Epithelial cell of proximal tubule (primary cell): ENCODE measurements around the gene BOD1L1. TPM values are rescaled to one million over a fixed set of nuclear protein-coding genes. Genes with fewer than 3 reads are reported as not detected.

Source experiments
- DNase-seq: peaks from one replicate; pipeline ENCODE4 v3.0.0-alpha.2; 2011; ENCODE audit warnings: low read depth
- H3K4me3 ChIP-seq: 2 replicates; pipeline ENCODE4 v1.5.1; 2011; ENCODE audit warnings: low read depth, mild to moderate bottlenecking, low read length
- CTCF ChIP-seq: conservative IDR thresholded peaks from 2 replicates; pipeline ENCODE4 v1.5.1; 2012; ENCODE audit warnings: low read depth, mild to moderate bottlenecking, low read length
- total RNA-seq: library from RNA; depleted of rRNA; stranded (reverse); fragments of >200 nt; gene quantifications from 2 replicates; pipeline ENCODE4 v1.2.3, GENCODE V29; 2015

Gene BOD1L1
- total RNA-seq, 1 donor from 2014 or later, result 20.6 TPM

DNA sequence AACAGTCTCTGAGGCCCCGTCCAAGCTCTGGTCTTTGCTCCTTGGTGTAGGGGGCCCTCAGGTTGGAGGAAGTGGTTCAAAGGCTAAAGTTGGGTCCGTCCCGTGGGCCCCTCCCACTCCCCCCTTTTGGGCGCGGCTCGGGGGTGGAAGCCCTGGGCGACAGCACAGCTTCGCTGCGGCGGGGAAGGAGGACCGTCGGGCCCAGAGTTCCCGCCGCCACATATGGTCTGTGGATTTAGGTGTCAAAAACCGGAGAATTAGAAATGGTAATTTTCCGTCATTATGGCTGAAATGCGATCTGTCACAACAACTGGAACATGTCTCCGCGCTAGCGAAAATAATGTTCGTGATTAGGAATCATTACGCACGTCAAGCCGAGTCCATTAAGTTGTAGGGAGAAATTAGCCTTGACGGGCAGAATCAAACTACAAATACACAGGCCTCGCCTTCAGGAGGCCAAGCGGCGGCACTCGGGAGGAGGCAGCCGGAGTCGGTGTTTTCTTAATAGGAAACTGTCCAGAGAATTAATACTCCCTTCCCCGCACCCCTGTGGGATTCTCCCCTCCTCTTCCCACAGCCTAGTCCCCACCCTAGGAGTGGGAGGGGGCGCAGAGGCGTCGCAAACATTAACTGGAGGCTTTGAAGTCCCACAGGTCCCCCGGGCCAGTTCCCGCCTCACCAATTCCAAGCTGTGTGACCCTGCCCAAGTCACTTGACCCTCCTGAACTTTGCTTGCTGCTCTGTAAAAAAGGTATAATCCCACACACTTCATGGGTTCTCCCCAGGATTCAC, 98.2 kb downstream of the BOD1L1 start:
- H3K4me3 ChIP-seq, result no peak overlapping the region
- no peak for DNase-seq
- TF ChIP-seq CTCF, result no peak

GRCh38 chr4:13528821-13529127, 98.8 kb downstream of the BOD1L1 start:
- TF ChIP-seq CTCF, result no peak
- H3K4me3 ChIP-seq, result no peak overlapping the region
- no peak for DNase-seq

- no peak for TF ChIP-seq CTCF
- no peak overlapping the region for H3K4me3 ChIP-seq
- no peak for DNase-seq
Observed at GRCh38 chr4:13527981-13528820, 99.3 kb downstream of the BOD1L1 start.

DNA sequence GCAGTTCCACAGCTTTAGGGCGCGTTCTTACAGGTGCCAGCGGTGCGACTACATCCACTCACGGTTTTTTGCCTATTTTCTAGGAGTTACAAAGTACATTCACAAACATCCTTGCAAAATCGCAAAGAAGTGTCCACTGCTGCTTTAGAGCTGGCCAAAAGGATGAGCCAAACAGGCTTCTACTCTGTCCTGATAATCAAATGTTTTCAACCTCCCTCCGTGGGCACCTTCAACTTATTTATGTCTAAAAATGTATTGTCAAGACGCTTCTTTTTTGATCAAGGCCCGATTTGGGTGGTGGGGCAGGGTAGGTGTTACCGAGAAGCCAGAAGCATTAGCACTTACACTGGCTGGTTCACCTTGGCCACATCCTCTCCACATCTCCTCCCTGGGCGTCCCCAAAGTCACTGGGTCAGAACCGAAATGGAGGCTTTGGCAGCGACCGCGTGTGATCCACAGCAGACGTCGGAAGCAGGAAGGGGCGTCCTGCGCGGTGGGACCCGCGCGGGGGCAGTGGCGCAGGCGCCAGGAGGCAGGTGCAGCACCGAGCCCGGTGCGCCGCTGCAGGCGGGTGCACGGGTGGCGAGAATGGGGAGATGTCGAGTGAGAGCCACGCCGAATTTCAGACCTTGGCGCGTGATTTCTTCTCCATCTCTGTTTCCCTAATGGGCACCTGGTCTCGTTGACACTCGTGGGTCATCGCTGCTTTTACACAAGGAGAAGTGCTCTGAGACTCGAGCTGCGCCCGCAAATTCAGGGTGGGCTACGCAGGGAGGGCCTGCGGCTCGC, 100.1 kb downstream of the BOD1L1 start:
- TF ChIP-seq CTCF, result no peak
- H3K4me3 ChIP-seq, result no peak overlapping the region
- DNase-seq, result no peak

DNA sequence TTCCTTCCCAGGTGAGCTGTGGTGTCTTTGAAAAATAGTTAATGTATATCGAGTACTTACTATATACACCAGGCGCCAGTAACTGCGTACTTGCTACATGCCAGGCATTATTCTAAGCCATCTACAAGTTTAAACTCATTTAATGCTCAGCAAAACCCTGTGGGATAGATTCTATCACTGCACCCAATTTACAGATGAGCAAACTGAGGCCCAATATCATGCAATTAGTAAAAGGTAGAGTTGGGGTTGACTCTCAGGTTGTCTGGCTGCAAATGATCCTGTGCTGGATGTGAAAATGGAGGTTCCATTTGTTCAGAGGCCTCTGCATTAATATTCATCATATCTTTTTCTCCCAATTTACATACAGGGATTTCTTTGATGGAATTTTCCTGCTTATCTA, 100.9 kb downstream of the BOD1L1 start:
- no peak for TF ChIP-seq CTCF
- no peak for DNase-seq
- H3K4me3 ChIP-seq, result no peak overlapping the region

- DNase-seq, result no peak
- no peak for TF ChIP-seq CTCF
- H3K4me3 ChIP-seq, result no peak overlapping the region
Observed at GRCh38 chr4:13525606-13526281, 101.8 kb downstream of the BOD1L1 start.
